ENCODE measurements around the gene HPSE2. TPM values are rescaled to one million over a fixed set of nuclear protein-coding genes. Genes with fewer than 3 reads are reported as not detected.

Gene HPSE2
- total RNA-seq, 1 experiment from 2014 or later, result not detected

- Histone ChIP-seq H3K4me3 (no peak overlapping the region), H4K20me1 (ENCODE audit: insufficient read depth) (no peaks in the 10 kb centered on the region), H3K27me3 (ENCODE audit: insufficient read depth, low read depth) (no peaks in the 10 kb centered on the region), H3K27ac (no peak overlapping the region), H3K36me3 (ENCODE audit: low read depth) (no peaks in the 10 kb centered on the region), H3K79me2 (ENCODE audit: low read depth) (no peaks in the 10 kb centered on the region), H3K4me1 (replicated peaks; ENCODE audit: insufficient read depth) (no peaks in the 10 kb centered on the region), H3K9me3 (ENCODE audit: insufficient read depth, low read depth) (no peaks in the 10 kb centered on the region), H3K9me2 (ENCODE audit: insufficient read depth) (no peaks in the 10 kb centered on the region), H2AFZ (no peak overlapping the region), H3F3A (ENCODE audit: insufficient read depth, low read depth) (no peaks in the 10 kb centered on the region), H3K4me2 (no peak overlapping the region)
- no peak for DNase-seq
- ChIA-PET CTCF (no interaction called here), POLR2A (ENCODE audit: unreplicated experiment) (no interaction called here)
- intact Hi-C loops (cut with micrococcal nuclease; ENCODE audit: unreplicated experiment), result no loop called here
- no TSS peak for BruUV-seq (replicated peaks)
- TF ChIP-seq EZH2 (IDR thresholded peaks at IDR 0.05; ENCODE audit: low read depth) (no peak), CTCF (conservative IDR thresholded peaks at IDR 0.05) (no peak)
Observed at GRCh38 chr10:98878418-98878817, 357.2 kb downstream of the HPSE2 start.

GRCh38 chr10:98861962-98862361 lies 373.7 kb downstream of the HPSE2 start:
- no peak overlapping the region for H3K27ac ChIP-seq
- no peaks in the 10 kb centered on the region for H3K9me3 ChIP-seq (ENCODE audit: insufficient read depth, low read depth)
- TF ChIP-seq EZH2 (IDR thresholded peaks at IDR 0.05; ENCODE audit: low read depth), result no peak
- no peak for TF ChIP-seq CTCF (conservative IDR thresholded peaks at IDR 0.05)
- no peak overlapping the region for H2AFZ ChIP-seq
- no peak for DNase-seq
- BruUV-seq (replicated peaks), result no TSS peak
- no peaks in the 10 kb centered on the region for H3K4me1 ChIP-seq (replicated peaks; ENCODE audit: insufficient read depth)
- H3K4me2 ChIP-seq, result no peak overlapping the region
- ChIA-PET CTCF (no interaction called here), POLR2A (ENCODE audit: unreplicated experiment) (no interaction called here)
- no peaks in the 10 kb centered on the region for H3F3A ChIP-seq (ENCODE audit: insufficient read depth, low read depth)
- H3K36me3 ChIP-seq (ENCODE audit: low read depth), result no peaks in the 10 kb centered on the region
- no peaks in the 10 kb centered on the region for H3K27me3 ChIP-seq (ENCODE audit: insufficient read depth, low read depth)
- H4K20me1 ChIP-seq (ENCODE audit: insufficient read depth), result no peaks in the 10 kb centered on the region
- no peaks in the 10 kb centered on the region for H3K79me2 ChIP-seq (ENCODE audit: low read depth)
- intact Hi-C loops (cut with micrococcal nuclease; ENCODE audit: unreplicated experiment), result no loop called here
- H3K4me3 ChIP-seq, result no peak overlapping the region
- no peaks in the 10 kb centered on the region for H3K9me2 ChIP-seq (ENCODE audit: insufficient read depth)

- Histone ChIP-seq H3K27ac (no peak overlapping the region), H2AFZ (no peak overlapping the region), H3K4me2 (no peak overlapping the region), H3F3A (ENCODE audit: insufficient read depth, low read depth) (no peaks in the 10 kb centered on the region), H4K20me1 (ENCODE audit: insufficient read depth) (no peaks in the 10 kb centered on the region), H3K4me1 (replicated peaks; ENCODE audit: insufficient read depth) (no peaks in the 10 kb centered on the region), H3K27me3 (ENCODE audit: insufficient read depth, low read depth) (no peaks in the 10 kb centered on the region), H3K9me2 (ENCODE audit: insufficient read depth) (no peaks in the 10 kb centered on the region), H3K9me3 (ENCODE audit: insufficient read depth, low read depth) (no peaks in the 10 kb centered on the region), H3K4me3 (no peak overlapping the region), H3K79me2 (ENCODE audit: low read depth) (no peaks in the 10 kb centered on the region), H3K36me3 (ENCODE audit: low read depth) (no peaks in the 10 kb centered on the region)
- TF ChIP-seq EZH2 (IDR thresholded peaks at IDR 0.05; ENCODE audit: low read depth) (no peak), CTCF (conservative IDR thresholded peaks at IDR 0.05) (no peak; the same call in 1 of the 2 replicates)
- no peak for DNase-seq
- BruUV-seq (replicated peaks), result no TSS peak
- POLR2A ChIA-PET (ENCODE audit: unreplicated experiment), result no interaction called here
- intact Hi-C loops (cut with micrococcal nuclease; ENCODE audit: unreplicated experiment), result no loop called here
- CTCF ChIA-PET, result interaction anchor here (0.7 kb wide), 1 partner anchor 1260 kb away, joined by 3 read pairs; no protein-coding TSS in a partner anchor
Observed at GRCh38 chr10:98858525-98858924, 377.1 kb downstream of the HPSE2 start.

Measured in PC-9 (cell line).